ENCODE data around the gene ADAM12.

DNA sequence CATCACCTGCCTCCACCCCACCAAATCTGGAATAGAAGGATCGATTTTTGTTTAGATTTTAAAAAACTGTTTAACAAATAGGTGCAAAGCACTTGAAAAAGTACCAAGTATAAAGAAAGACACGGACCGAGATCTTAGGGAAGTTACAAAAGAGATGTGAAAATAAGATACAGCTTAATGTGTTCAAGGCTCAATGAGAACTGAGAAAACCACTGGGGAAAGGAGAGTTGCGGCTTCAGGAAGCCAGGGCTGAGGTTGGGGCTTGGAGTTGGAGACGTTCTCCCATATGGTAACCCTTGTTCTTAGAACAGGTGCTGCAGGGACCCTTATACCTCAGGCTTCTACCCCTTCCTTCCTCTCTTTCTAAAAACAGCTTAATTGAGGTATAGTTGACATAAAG, 351.8 kb downstream of the ADAM12 start:
- no peak for TF ChIP-seq EZH2 (IDR thresholded peaks at IDR 0.05; ENCODE audit: borderline replicate concordance, low read depth, low read length, severe bottlenecking)
- no peak for TF ChIP-seq CTCF (IDR thresholded peaks at IDR 0.05; ENCODE audit: extremely low read depth in 1 of 2, insufficient read depth in 1 of 2, low read depth in 1 of 2, low read length in 2 of 2)
- no peak for TF ChIP-seq JUN (IDR thresholded peaks at IDR 0.05; ENCODE audit: borderline replicate concordance, insufficient read depth, insufficient read length, low read depth)
- no peak for TF ChIP-seq POLR2AphosphoS5 (IDR thresholded peaks at IDR 0.05; ENCODE audit: insufficient read depth, low read depth, low read length)
- no peak for TF ChIP-seq MYC (IDR thresholded peaks at IDR 0.05; ENCODE audit: low read depth, low read length)
- TF ChIP-seq POLR2A (IDR thresholded peaks at IDR 0.05; ENCODE audit: low read depth, low read length): no peak
- no peak for TF ChIP-seq GATA2 (IDR thresholded peaks at IDR 0.05; ENCODE audit: insufficient read depth, insufficient read length, low read depth, low read length)
- no peak for TF ChIP-seq MAX (IDR thresholded peaks at IDR 0.05; ENCODE audit: insufficient read depth, insufficient read length)
- no peak for TF ChIP-seq FOS (IDR thresholded peaks at IDR 0.05; ENCODE audit: borderline replicate concordance, insufficient read depth, low read length)
